GM21447 (cell line): ENCODE results near the gene KRT79.
"Not testable (repeated sequence)": the region's sequence is repeated elsewhere in the genome, so short reads cannot be mapped to it uniquely, and the experiment has no call there.

ENCODE experiments used
- ATAC-seq: cut with Tn5 transposase; IDR thresholded peaks from one replicate; pipeline ENCODE4 v1.9.1; 2021; ENCODE audit not compliant: unreplicated experiment

The KRT79 gene

DNA sequence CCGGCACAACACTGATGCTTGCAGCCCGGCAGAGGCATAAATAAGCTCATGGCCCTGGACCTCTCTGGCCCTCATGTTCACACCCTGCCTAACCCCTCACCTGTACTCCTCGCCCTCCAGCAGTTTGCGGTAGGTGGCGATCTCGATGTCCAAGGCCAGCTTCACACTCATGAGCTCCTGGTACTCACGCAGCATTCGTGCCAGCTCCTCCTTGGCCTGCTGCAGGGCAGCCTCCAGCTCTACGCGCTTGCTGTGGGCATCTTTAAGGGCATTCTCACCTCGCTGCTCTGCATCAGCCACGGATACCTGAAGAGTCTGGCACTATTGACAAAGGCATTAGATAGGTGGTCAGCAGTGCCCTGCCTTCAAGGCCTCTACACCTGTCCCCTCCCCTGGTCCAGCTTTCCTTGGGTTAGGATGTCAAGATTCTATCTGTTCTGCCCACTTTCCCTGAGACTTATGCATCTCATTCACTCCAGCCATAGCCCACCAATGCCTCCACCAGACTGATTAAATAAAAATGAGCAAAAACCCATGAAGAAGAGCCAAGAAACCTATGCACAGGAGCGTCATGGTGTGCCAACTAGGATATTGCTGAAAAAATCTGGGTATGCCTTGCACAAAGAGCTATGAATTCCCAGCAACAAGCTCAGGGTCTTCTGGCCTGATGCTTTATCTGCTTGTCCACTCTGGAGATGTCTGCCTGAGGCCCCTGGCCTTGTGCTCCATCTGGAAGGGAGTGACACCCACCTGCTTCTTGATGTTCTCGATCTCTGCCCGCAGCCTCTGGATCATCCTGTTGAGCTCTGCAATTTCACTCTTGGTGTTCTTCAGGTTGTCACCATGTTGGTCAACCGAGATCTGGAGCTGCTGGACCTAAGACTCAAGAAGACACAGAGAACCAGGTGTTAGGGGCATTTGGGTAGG is 26.3 kb downstream of the KRT79 start:
- ATAC-seq: no peak

DNA sequence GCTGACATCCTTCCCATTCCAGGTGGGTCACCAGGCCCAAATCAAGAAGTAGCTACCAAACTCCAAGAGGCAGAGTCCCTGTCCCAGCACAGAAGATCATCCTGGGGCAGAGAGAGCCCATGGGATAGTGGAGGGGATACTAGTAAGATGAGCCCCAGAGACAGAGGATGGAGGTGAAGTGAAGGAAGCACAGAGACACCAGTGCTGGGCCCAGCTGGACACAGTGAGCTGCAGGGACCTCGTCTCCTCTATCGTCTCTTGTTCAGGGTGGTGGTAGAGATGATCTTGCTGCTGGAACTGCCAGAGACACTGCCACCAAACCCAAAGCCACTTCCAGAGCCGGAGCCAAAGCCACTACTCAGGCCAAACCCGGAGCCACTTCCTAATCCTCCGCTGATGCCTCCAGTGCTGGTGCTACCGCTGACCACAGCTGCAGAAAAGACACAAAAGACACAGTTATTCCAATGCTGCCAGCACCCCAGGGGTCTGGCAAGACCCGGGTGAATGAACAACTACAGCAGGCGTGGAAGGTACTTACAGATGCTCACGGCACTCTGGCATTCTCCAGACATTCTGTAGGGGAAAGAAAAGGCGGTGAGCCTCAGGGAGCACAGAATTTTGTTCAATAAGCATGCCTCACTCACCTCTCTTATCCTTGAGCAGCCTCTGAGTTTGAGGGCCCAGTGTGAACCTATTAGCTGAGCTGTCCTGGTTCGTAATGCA is 27.1 kb downstream of the KRT79 start:
- no peak for ATAC-seq

- no peak for ATAC-seq
These were observed 27.8 kb downstream of the KRT79 start for GRCh38 chr12:52806169-52806811.

GRCh38 chr12:52805739-52806138 is 28.4 kb downstream of the KRT79 start:
- ATAC-seq: no peak

- no peak for ATAC-seq
These were observed 29.1 kb downstream of the KRT79 start for GRCh38 chr12:52805000-52805399.

DNA sequence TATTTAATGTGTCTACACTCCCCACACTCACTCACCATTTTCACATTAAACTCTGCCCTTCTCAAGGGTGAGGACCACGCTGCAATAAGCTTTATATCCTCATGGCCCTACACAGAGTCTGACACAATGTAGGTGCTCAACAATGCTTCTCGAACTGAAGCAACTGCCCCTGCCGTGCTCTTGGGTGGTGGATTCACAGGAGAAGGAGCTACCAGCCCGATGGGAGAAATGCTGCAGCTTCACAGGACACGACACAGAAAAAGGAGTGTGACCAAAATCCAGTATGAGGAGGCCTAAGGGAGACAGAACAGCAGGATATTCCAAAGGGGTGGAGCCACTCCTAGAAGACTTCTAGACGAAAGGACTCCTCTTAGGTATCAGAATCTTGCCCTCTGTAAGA is 31.7 kb downstream of the KRT79 start:
- no peak for ATAC-seq

GRCh38 chr12:52801773-52802172 is 32.3 kb downstream of the KRT79 start:
- ATAC-seq: no peak

DNA sequence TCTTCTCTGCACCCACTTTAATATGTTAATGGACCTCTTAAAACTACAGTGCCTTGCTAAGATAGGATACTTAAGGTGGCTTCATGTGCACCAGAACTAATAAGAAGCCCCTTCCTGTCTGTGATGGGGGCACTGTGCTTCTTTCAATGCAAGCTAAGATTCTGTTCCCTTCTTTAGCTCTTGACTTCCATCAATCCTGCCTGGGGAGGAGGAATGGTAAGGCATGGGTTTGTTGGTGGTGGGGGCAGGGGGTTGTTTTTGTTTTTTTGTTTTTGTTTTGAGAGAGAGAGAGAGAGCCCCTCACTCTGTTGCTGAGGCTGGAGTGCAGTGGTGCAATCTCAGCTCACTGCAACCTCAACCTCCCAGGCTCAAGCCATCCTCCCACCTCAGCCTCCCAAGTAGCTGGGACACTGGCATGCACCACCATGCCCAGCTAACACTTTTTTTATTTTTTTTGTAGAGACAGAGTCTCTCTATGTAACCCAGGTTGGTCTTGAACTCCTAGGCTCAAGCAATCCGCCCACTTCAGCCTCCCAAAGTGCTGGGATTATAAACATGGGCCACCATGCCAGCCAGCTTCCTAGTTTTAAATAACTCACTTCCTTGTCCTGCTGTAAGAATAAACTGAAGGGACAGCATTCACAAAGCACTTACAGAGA is 33.7 kb downstream of the KRT79 start:
- no peak for ATAC-seq

DNA sequence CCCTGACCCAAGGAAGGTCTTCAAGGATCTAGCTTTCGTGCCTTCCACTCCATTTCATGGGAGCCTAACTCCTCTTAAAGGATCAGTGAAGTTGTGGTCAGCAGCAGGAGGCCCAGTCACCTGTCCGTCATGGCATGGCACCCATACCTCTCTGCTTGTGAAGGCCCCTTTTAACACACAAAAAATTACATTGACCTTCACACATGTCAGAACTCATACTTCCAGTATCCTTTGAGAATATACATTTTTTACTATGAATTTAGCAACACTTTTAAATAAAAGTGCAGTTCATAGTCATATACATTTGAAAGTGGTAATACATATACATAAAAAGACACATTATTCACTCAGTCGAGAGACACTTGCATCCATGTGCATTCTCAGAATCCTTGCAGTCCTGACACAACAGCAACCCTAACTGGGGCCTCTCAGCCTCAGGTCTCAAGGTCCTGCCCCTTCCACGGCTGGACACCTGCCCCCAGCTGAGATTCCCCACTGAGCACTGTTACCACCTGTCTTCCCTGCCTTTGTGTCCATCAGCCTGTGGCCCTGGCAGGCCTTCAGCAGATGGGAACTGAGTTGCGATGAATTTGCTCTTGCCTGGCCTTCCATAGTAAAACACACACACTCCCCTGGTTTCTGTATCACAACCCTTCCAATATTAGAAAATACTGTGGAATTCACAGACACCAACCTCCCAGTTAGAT is 34.5 kb downstream of the KRT79 start:
- no peak for ATAC-seq

GRCh38 chr12:52798671-52799504 is 35.2 kb downstream of the KRT79 start:
- ATAC-seq: no peak

DNA sequence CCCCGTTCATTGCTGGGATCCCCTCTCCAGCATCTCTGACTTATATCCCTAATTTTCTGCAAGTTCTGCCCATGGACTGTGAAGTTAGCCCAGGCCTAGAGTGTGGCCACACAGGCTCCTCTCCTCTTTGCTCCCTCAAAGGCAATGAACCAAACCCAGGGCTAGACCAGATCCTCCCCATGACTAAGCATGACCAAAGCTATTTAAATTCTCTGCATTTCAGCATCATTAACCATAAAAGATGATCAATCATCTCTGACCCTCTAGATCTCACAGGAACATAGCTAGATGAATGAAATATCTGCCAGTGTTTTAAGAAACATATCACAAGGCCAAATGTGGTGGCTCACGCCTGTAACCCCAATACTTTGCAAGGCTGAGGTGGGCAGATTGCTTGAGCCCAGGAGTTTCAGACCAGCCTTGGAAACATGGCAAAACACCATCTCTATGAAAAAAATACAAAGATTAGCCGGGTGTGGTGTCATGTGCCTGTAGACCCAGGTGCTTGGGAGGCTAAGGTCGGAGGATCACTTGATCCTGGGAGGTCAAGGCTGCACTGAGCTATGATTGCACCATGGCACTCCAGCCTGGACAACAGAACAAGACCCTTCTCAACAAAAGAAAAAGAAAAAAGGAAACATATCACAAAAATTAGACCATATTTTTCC is 36.0 kb downstream of the KRT79 start:
- no peak for ATAC-seq

GRCh38 chr12:52797529-52797894 is 36.6 kb downstream of the KRT79 start:
- ATAC-seq: no peak

- no peak for ATAC-seq
These were observed 37.1 kb downstream of the KRT79 start for GRCh38 chr12:52796839-52797528.

DNA sequence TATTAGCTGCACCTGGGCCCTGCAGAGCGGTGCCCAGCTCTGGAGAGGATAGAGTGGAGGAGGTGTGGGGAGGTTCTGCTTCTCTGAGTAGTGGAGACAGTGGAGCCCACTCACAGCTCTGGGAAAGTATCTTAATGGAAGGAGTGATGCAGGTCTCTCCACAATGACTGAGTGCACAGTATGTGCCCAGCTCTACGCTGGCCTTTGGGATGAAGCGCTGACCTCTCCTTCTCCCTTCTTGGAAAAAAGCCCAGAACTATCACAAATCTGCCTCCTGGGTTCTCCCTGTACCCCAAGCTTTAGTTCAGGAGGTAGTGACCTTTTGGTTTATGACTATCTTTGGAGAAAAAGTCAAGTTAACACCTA is 37.7 kb downstream of the KRT79 start:
- ATAC-seq: no peak

DNA sequence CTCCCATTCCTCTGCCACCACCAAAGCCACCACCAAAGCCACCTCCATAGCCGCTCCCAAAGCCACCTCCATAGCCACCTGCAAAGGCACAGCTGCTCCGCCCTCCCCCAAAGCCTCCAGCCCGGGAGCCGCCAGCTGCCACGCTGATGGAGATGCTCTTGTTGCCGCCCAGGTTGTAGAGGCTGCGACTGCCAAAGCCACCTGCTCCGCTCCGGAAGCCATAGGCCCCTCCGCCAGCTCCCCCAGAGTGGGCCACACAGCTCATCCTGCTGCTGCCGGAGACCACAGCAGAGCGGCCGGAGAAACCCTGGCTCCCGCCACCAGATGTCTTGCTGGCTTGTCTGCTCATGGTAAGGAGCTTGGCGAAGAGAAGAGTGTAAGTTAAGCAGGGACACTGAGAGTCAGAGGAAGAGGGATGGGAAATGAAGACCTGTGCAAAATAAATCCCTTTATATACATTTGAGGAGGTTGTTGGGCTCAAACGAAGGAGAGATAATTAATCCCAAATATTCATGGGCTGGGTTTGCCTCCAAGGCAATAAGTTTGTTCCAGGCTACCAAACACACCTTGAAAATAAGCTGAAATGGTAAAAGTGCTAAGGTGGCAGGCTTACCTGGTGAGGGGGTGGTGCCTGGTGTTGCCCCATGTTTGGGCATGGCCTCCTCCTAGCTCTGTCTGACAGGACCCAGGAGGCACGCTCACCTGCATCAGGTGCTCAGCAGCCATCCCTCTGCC is 38.2 kb downstream of the KRT79 start, which contains the start of gene KRT3:
Gene KRT3 (minus strand): TSS at position 424 of the 735 bp plus-strand sequence. CDS start 75 bp downstream, at position 349.
- ATAC-seq: no peak

- ATAC-seq: not testable (repeated sequence)
These were observed 38.8 kb downstream of the KRT79 start for GRCh38 chr12:52795332-52795674.

- no peak for ATAC-seq
These were observed 39.4 kb downstream of the KRT79 start for GRCh38 chr12:52794479-52795331.
